NCI-H1930 (cell line): ENCODE data around the gene SERPINF2.
"Not testable (repeated sequence)": the region's sequence is repeated elsewhere in the genome, so short reads cannot be mapped to it uniquely, and the experiment has no call there.

Experiments
- DNase-seq, 2 experiments: peaks; one replicate each; lab custom pipeline; 2025; lab: John Stamatoyannopoulos, UW

Gene SERPINF2

GRCh38 chr17:1762901-1763898, 20.5 kb downstream of the SERPINF2 start:
- DNase-seq: no peak

- no peak for DNase-seq
Measured at GRCh38 chr17:1764284-1764683, 21.6 kb downstream of the SERPINF2 start.

- not testable (repeated sequence) for DNase-seq
Measured at GRCh38 chr17:1764705-1765104, 22.0 kb downstream of the SERPINF2 start.

GRCh38 chr17:1765576-1765975, 22.9 kb downstream of the SERPINF2 start:
- DNase-seq: no peak

- DNase-seq: no peak
Measured at GRCh38 chr17:1766382-1767135, 23.9 kb downstream of the SERPINF2 start.

GRCh38 chr17:1767358-1767757, 24.7 kb downstream of the SERPINF2 start:
- DNase-seq: no peak

- DNase-seq: no peak
Measured at GRCh38 chr17:1769822-1770477, 27.3 kb downstream of the SERPINF2 start.

- DNase-seq: not testable (repeated sequence)
Measured at GRCh38 chr17:1773000-1773695, 30.5 kb downstream of the SERPINF2 start.

GRCh38 chr17:1773696-1774181, 31.1 kb downstream of the SERPINF2 start:
- DNase-seq: no peak

- no peak for DNase-seq
Measured at GRCh38 chr17:1774390-1775176, 31.9 kb downstream of the SERPINF2 start.

GRCh38 chr17:1776328-1776727, 33.7 kb downstream of the SERPINF2 start:
- no peak for DNase-seq

- no peak for DNase-seq
Measured at GRCh38 chr17:1776857-1777256, 34.2 kb downstream of the SERPINF2 start.

- DNase-seq: no peak
Measured at GRCh38 chr17:1779571-1780131, 37.0 kb downstream of the SERPINF2 start.

- DNase-seq: no peak
Measured at GRCh38 chr17:1782171-1782567, 39.5 kb downstream of the SERPINF2 start.

GRCh38 chr17:1783271-1783670, 40.6 kb downstream of the SERPINF2 start:
- no peak for DNase-seq

GRCh38 chr17:1783834-1784611, 41.4 kb downstream of the SERPINF2 start:
- DNase-seq: no peak

- DNase-seq: no peak
Measured at GRCh38 chr17:1785930-1786329, 43.3 kb downstream of the SERPINF2 start.

GRCh38 chr17:1786708-1787107, 44.0 kb downstream of the SERPINF2 start:
- no peak for DNase-seq

- no peak for DNase-seq
Measured at GRCh38 chr17:1787301-1787902, 44.7 kb downstream of the SERPINF2 start.
